Uterus (tissue), 4 donors: Measurements from ENCODE around the gene BRCA2. TPM values are rescaled to one million over a fixed set of nuclear protein-coding genes. Genes with fewer than 3 reads are reported as not detected.

Experiments used
- DNase-seq, 2 donors: peaks; one replicate each; pipeline ENCODE4 v3.0.0-alpha.2; 2019 to 2020
- H3K27ac ChIP-seq, 2 donors: fragments of 200-600 bp; sonication (generic); 1 replicate in 1 of 2; 2 replicates in 1 of 2; pipeline ENCODE4 v1.5.1; 2016 to 2018
- H3K27me3 ChIP-seq, 2 donors: fragments of 200-600 bp; sonication (generic); one replicate each; pipeline ENCODE4 v1.5.1; 2018 to 2019; ENCODE audit warnings: control low read depth in 1 of 2
- H3K36me3 ChIP-seq, 2 donors: fragments of 200-600 bp; sonication (generic); one replicate each; pipeline ENCODE4 v1.5.1; 2019; ENCODE audit warnings: control low read depth in 1 of 2
- H3K4me1 ChIP-seq, 2 donors: fragments of 200-600 bp; sonication (generic); one replicate each; pipeline ENCODE4 v1.5.1; 2018 to 2019; ENCODE audit warnings: control low read depth in 1 of 2
- H3K4me3 ChIP-seq, 2 donors: fragments of 200-600 bp; sonication (generic); 1 replicate in 1 of 2; 2 replicates in 1 of 2; pipeline ENCODE4 v1.5.1; 2018 to 2019; ENCODE audit warnings: mild to moderate bottlenecking in 1 of 2
- H3K9me3 ChIP-seq, 2 donors: fragments of 200-600 bp; sonication (generic); one replicate each; pipeline ENCODE4 v1.5.1; 2019; ENCODE audit warnings: control low read depth in 1 of 2
- CTCF ChIP-seq, 4 experiments: fragments of 200-600 bp in 2 of 4; fragments of 450-650 bp in 2 of 4; sonication (generic) in 2 of 4; IDR thresholded peaks; one replicate each; pipeline ENCODE4 v1.5.1; 2016 to 2019; ENCODE audit warnings: antibody characterized with exemption in 4 of 4, mild to moderate bottlenecking in 2 of 4, moderate library complexity in 1 of 4
- POLR2A ChIP-seq, 2 donors: fragments of 450-650 bp; IDR thresholded peaks; one replicate each; pipeline ENCODE4 v1.6.1; 2016; ENCODE audit warnings: antibody characterized with exemption in 2 of 2, mild to moderate bottlenecking in 1 of 2, moderate library complexity in 1 of 2
- intact Hi-C: fragments of 100-400 bp; cut with DNase I; formaldehyde crosslinking; loops from one replicate; pipeline ENCODE4 v1.15.1; 2023; ENCODE audit warnings: low total_unique reads
- total RNA-seq, 4 donors: library from RNA; depleted of rRNA in 3 of 4; stranded (reverse); fragments of >200 nt in 3 of 4; gene quantifications; one replicate each; pipeline versions ENCODE4 v1.1.0 to v1.2.4, GENCODE V29; 2014 to 2023
- donor health status: DM: yes; HTN: yes; CAD: no.

Gene BRCA2
- total RNA-seq, 4 donors from 2014 or later = 0.26 to 11.5 (median 0.89) TPM

DNA sequence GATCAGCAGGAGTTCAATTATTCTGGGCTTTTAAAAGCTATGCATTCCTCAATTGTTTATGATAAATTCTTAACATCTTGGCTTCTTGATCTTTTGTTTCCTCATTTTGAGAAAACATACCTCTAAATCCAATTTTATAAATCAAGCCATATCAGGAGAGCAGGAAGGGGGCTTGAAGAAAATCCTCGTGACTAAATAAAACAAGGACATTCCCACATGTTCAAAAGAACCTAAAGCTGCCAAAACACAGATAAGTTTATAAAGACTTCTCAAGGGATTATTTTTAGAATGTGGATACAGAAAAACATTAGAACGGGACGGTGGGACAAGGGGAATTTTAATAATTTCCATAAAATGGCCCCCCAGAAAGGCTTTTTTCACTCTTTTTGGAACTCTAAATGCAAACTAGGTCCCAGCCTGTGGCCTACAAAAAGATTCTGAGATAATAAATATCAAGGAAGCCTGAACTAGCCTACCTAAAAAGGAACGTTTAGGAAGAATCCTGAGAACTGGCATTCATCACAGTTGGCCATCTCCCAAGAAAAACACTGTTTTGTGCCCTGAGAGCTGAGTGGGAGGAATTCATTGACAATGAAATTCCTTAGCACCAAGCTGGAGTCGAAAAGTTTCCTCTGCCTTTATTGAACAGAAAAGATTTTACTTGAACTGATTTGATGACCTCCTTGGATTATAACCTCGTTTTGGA, 30.2 kb upstream of the BRCA2 start:
- DNase-seq = peak in 1 of 2 donors; percentile 58
- Histone ChIP-seq H3K9me3 (no peaks in the 10 kb centered on the region), H3K27ac (peak overlapping the region; percentile 63 to 73), H3K4me1 (no peaks in the 10 kb centered on the region), H3K4me3 (no peak overlapping the region), H3K36me3 (no peaks in the 10 kb centered on the region), H3K27me3 (no peaks in the 10 kb centered on the region)
- TF ChIP-seq CTCF (IDR thresholded peaks at IDR 0.05) (no peak), POLR2A (IDR thresholded peaks at IDR 0.05) (peak in 1 of 2 donors; percentile 23)
- intact Hi-C loops = no loop called here

DNA sequence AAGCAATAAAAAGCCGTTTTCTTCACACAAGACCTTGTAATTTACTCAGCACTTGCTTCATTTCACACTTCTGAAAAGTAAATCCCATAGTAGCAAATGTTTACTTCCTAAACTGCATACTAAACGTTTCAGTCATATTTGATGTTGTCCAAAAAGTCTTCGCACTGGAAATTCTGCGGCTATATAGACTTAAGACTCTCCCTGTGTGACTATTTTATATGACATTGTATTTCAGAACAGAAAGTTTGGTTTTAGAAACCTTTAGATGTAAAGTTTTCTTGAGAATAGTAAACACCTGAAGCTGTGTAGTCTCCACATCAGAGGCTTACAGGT, 29.7 kb upstream of the BRCA2 start:
- Histone ChIP-seq H3K4me1 (no peaks in the 10 kb centered on the region), H3K36me3 (no peaks in the 10 kb centered on the region), H3K27me3 (no peaks in the 10 kb centered on the region), H3K9me3 (no peaks in the 10 kb centered on the region), H3K27ac (peak overlapping the region; percentile 63 to 73), H3K4me3 (no peak overlapping the region)
- DNase-seq = no peak
- intact Hi-C loops = no loop called here
- no peak for TF ChIP-seq CTCF (IDR thresholded peaks at IDR 0.05)
- TF ChIP-seq POLR2A (IDR thresholded peaks at IDR 0.05) = no peak

GRCh38 chr13:32297206-32297605, 18.1 kb upstream of the BRCA2 start:
- Histone ChIP-seq H3K4me1 (no peaks in the 10 kb centered on the region), H3K36me3 (no peaks in the 10 kb centered on the region), H3K27me3 (no peaks in the 10 kb centered on the region), H3K27ac (no peak overlapping the region), H3K4me3 (no peak overlapping the region), H3K9me3 (no peaks in the 10 kb centered on the region)
- intact Hi-C loops = no loop called here
- no peak for TF ChIP-seq POLR2A (IDR thresholded peaks at IDR 0.05)
- no peak for TF ChIP-seq CTCF (IDR thresholded peaks at IDR 0.05)
- DNase-seq = no peak

- DNase-seq = no peak
- Histone ChIP-seq H3K36me3 (no peaks in the 10 kb centered on the region), H3K27me3 (no peaks in the 10 kb centered on the region), H3K4me1 (no peaks in the 10 kb centered on the region), H3K9me3 (no peaks in the 10 kb centered on the region), H3K4me3 (no peak overlapping the region), H3K27ac (no peak overlapping the region)
- TF ChIP-seq POLR2A (IDR thresholded peaks at IDR 0.05) = no peak
- no peak for TF ChIP-seq CTCF (IDR thresholded peaks at IDR 0.05)
- intact Hi-C loops = no loop called here
Observed at GRCh38 chr13:32298695-32299094, 16.6 kb upstream of the BRCA2 start.

GRCh38 chr13:32299893-32300292, 15.4 kb upstream of the BRCA2 start:
- no peak for DNase-seq
- no peaks in the 10 kb centered on the region for H3K27me3 ChIP-seq
- H3K4me3 ChIP-seq = no peak overlapping the region
- no peaks in the 10 kb centered on the region for H3K36me3 ChIP-seq
- intact Hi-C loops = no loop called here
- TF ChIP-seq POLR2A (IDR thresholded peaks at IDR 0.05) = no peak
- TF ChIP-seq CTCF (IDR thresholded peaks at IDR 0.05) = no peak
- no peaks in the 10 kb centered on the region for H3K9me3 ChIP-seq
- H3K27ac ChIP-seq = no peak overlapping the region
- no peaks in the 10 kb centered on the region for H3K4me1 ChIP-seq
